HG03159 (cell line): ENCODE measurements around the gene RAB10.
A peak's percentile ranks its signal among the peaks of the same experiment; 100 is the strongest.
"Not testable (repeated sequence)": the region's sequence is repeated elsewhere in the genome, so short reads cannot be mapped to it uniquely, and the experiment has no call there.

Experiments
- ATAC-seq: cut with Tn5 transposase; IDR thresholded peaks from one replicate; pipeline ENCODE4 v1.9.1; 2021; ENCODE audit warnings: mild to moderate bottlenecking, moderate library complexity; ENCODE audit not compliant: unreplicated experiment

RAB10 gene

GRCh38 chr2:26016012-26016705 is 17.7 kb upstream of the RAB10 start:
- no peak for ATAC-seq

GRCh38 chr2:26016706-26017045 is 17.2 kb upstream of the RAB10 start:
- ATAC-seq, result not testable (repeated sequence)

GRCh38 chr2:26017464-26018183 is 16.3 kb upstream of the RAB10 start:
- ATAC-seq, result no peak

GRCh38 chr2:26018184-26019055 is 15.5 kb upstream of the RAB10 start:
- ATAC-seq, result no peak

DNA sequence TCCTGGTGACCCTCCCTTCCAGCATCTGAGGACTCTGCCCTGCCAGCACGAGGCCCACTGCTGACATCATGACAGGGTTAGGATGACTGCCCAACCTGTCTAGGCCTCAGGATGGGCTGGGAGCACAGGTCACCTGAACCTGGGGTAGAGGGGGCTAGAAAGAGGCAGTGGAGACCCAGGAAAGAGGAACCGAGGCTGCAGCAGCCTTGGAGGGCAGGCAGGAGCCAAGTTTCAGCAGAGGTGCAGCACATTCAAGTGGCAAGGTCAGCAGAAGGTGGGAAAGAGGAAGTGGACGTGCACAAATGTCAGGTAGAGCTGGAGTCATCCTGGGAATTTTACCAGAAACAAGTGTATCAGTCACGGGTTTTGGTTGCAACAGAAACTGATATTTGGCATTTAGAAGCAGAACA is 13.6 kb upstream of the RAB10 start:
- no peak for ATAC-seq

GRCh38 chr2:26024260-26024659 is 9.6 kb upstream of the RAB10 start:
- ATAC-seq, result no peak

- ATAC-seq, result no peak
These were observed 8.4 kb upstream of the RAB10 start for GRCh38 chr2:26025509-26025908.

DNA sequence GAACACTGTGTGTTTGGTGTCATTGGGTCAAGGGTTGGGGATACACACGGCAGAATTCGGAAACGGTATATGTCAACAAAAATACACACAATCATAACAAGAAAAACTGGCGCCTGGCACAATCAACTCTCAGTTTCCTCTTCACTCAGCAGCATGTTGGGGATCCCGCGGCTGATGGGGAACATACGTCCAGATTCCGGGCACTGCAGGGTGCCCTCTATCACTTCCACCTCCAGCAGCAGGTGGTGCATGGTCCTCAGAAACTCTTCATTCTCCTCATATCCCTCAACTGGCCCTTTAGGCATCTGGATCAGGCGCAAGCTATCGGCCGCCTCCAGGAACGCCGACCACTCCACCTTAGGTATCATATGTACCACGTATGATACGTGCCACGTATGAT is 5.8 kb upstream of the RAB10 start:
- not testable (repeated sequence) for ATAC-seq

GRCh38 chr2:26032586-26033269 is 1.2 kb upstream of the RAB10 start:
- ATAC-seq, result peak; percentile 10

- ATAC-seq, result peak; percentile 33
These were observed 540 bp upstream of the RAB10 start for GRCh38 chr2:26033270-26033817.

DNA sequence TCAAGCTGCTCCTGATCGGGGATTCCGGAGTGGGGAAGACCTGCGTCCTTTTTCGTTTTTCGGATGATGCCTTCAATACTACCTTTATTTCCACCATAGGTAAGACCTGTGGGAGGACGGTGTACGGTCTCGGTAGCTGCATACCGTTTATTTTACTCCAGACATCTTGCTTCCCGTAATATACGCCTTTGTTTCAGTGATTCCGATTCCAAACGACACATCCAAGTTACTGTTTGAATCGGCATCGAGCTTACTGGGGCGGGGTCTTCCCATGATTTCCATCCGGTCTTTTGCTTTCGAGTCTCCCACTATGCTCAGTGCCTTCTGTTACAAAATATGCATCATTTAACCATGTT is 731 bp downstream of the RAB10 start:
- no peak for ATAC-seq

GRCh38 chr2:26035090-26035743 is 1.3 kb downstream of the RAB10 start:
- ATAC-seq, result no peak

DNA sequence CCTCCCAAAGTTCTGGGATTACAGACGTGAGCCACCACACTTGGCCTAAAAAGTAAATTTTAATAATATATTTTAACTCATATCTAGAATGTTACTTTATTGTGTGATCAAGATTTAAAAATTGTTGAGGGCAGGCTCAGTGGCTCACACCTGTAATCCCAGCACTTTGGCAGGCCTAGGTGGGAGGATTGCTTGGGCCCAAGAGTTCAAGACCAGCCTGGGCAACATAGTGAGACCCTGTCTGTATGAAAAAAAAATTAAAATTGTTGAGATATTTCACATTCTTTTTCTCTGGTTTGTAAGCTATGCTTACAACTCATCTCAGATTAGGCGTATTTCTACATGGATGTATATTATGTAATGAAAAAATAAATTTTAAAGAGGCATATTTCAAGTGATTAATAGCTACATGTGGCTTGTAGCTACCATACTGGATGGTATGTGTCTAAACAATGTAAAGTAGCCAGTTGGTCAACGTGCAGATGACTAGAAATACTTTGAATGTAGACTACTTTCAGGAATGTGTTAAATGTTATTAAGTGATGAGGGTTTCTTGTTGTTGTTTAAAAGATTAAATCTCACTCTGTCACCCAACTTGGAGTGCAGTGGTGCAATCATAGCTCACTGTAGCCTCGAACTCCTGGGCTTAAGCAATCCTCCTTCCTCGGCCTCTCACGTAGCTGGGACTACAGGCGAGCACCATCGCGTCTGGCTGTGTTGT is 5.9 kb downstream of the RAB10 start:
- ATAC-seq, result no peak

- no peak for ATAC-seq
These were observed 9.2 kb downstream of the RAB10 start for GRCh38 chr2:26043109-26043508.

GRCh38 chr2:26043862-26044696 is 10.2 kb downstream of the RAB10 start:
- peak; percentile 74 for ATAC-seq

DNA sequence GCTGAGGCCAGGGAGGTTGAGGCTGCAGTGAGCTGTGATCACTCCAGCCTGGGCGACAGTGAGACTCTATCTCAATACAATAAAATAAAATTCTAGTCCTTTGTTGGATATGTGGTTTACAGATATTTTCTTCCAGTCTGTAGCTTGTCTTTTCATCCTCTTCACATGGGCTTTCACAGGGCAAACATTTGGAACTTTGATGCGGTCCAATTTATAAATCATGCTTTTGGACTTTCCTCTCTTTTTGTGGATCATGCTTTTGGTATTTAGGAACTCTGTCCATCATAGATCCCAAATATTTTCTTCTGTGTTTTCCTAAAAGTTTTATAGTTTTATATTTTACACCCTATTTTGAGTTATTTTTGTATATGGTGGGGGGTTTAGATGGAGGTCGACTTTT is 14.9 kb downstream of the RAB10 start:
- no peak for ATAC-seq

DNA sequence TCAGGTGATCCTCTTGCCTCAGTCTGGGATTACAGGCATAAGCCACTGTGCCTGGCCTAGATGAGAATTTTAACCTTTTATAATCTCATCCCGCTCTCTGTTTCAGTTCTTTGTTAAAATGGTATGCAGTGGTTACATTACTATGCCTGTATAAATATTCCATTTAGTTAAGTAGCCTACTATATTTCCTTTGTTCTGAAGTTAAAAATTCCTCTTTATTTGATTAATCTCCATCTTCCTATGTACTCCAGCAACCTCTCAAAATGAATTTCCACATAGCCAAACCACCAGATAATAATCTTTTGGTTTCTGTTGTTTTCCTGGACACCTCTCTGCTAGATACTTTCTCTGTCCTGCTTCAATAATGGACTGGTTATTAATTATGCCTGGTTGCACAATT is 15.8 kb downstream of the RAB10 start:
- no peak for ATAC-seq

- no peak for ATAC-seq
These were observed 18.9 kb downstream of the RAB10 start for GRCh38 chr2:26052740-26053139.
